Gastrocnemius medialis (tissue), 4 donors: ENCODE data around the gene KIAA1217. TPM values are rescaled to one million over a fixed set of nuclear protein-coding genes. Genes with fewer than 3 reads are reported as not detected.
A peak's percentile ranks its signal among the peaks of the same experiment; 100 is the strongest.

ENCODE experiments used
- ATAC-seq, 2 donors: fragments of 150-250 bp; one replicate each; pipeline ENCODE4 v1.9.1; 2016
- DNase-seq, 2 donors: peaks; one replicate each; pipeline ENCODE4 v3.0.0-alpha.2; 2019
- H3K27ac ChIP-seq, 4 donors: fragments of 200-600 bp; sonication (generic); 1 replicate in 1 of 4; 2 replicates in 3 of 4; pipeline ENCODE4 v1.5.1; 2016 to 2018; ENCODE audit warnings: mild to moderate bottlenecking in 2 of 4, moderate library complexity in 1 of 4
- H3K27me3 ChIP-seq, 3 donors: fragments of 200-600 bp; sonication (generic) in 2 of 3; 1 replicate in 1 of 3; 2 replicates in 2 of 3; pipeline versions ENCODE4 v1.5.1 to v1.6.0; 2016 to 2019; ENCODE audit warnings: mild to moderate bottlenecking in 1 of 3, moderate library complexity in 1 of 3
- H3K36me3 ChIP-seq, 2 donors: fragments of 200-600 bp; sonication (generic) in 1 of 2; one replicate each; pipeline ENCODE4 v1.5.1; 2017 to 2018
- H3K4me1 ChIP-seq, 2 donors: fragments of 200-600 bp; sonication (generic) in 1 of 2; one replicate each; pipeline ENCODE4 v1.5.1; 2016 to 2017; ENCODE audit warnings: mild to moderate bottlenecking in 2 of 2
- H3K4me3 ChIP-seq, 4 donors: fragments of 200-600 bp; sonication (generic) in 3 of 4; 1 replicate in 1 of 4; 2 replicates in 3 of 4; pipeline ENCODE4 v1.5.1; 2016 to 2019; ENCODE audit warnings: mild to moderate bottlenecking in 2 of 4
- H3K9me3 ChIP-seq, 3 donors: fragments of 200-600 bp; sonication (generic) in 2 of 3; 1 replicate in 1 of 3; 2 replicates in 2 of 3; pipeline ENCODE4 v1.5.1; 2016 to 2019
- POLR2A ChIP-seq, 2 donors: fragments of 450-650 bp; IDR thresholded peaks; one replicate each; pipeline ENCODE4 v1.6.1; 2017; ENCODE audit warnings: antibody characterized with exemption in 2 of 2, mild to moderate bottlenecking in 2 of 2, moderate library complexity in 2 of 2
- in situ Hi-C, 4 donors: fragments of 200-750 bp; cut with MboI; loops; one replicate each; pipeline versions ENCODE4 v1.15.0 to v1.8.0; 2017; ENCODE audit warnings: low sequenced_read_pairs in 4 of 4
- intact Hi-C: fragments of 100-400 bp; cut with DNase I; formaldehyde crosslinking; loops from one replicate; pipeline ENCODE4 v1.15.1; 2023; ENCODE audit warnings: low total_unique reads
- total RNA-seq, 4 donors: library from RNA; depleted of rRNA; stranded (reverse); fragments of >200 nt; gene quantifications; one replicate each; pipeline versions ENCODE4 v1.1.0 to v1.2.3, GENCODE V29; 2016
- TF ChIP-seq, protein P1 (sequence below), 5 experiments: fragments of 450-650 bp in 3 of 5; fragments of 200-600 bp in 2 of 5; sonication (generic) in 2 of 5; IDR thresholded peaks in 4 of 5; conservative IDR thresholded peaks in 1 of 5; 1 replicate in 4 of 5; 2 replicates in 1 of 5; pipeline ENCODE4 v1.5.1; 2016 to 2019; ENCODE audit warnings: antibody characterized with exemption in 5 of 5, mild to moderate bottlenecking in 3 of 5, moderate library complexity in 3 of 5

KIAA1217 gene
- total RNA-seq, 4 donors from 2014 or later = 152 to 266 (median 155) TPM

DNA sequence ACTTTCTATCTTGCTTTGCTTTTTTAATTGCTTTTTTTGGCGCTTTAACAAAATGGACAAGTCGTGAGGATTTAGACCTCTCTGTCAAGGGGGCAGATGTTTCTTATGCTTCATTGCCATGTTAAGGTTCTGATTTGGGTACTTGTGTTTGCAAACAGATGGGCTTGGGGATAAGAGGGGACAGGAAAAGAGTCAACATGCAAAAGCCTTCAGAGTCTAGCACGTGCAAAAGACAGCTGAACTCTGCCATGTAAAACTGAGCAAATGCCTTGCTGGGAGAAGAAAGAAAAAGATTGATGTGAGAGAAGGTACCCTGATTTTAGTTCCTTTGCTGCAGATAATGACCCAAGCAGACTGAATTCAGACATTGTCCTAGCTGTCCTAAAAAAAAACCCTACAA is 173.1 kb downstream of the KIAA1217 start:
- ATAC-seq (no peak), DNase-seq (no peak)
- H3K4me1 ChIP-seq = peaks cover 54 to 66% of the 10 kb centered on the region in 2 donors
- no peaks in the 10 kb centered on the region for H3K27me3 ChIP-seq
- peak overlapping the region; percentile 89 to 98 (median 94) for H3K27ac ChIP-seq
- no peaks in the 10 kb centered on the region for H3K9me3 ChIP-seq
- H3K36me3 ChIP-seq = peaks cover 0 to 11% of the 10 kb centered on the region in 2 donors
- intact Hi-C loops (loop anchor here (2.0 to 10.0 kb wide), 5 partner anchors 65 to 267 kb away; no protein-coding TSS in a partner anchor), in situ Hi-C loops (loop anchor here in 1 of 4 donors (25.0 kb wide), 1 partner anchor 130 kb away; no protein-coding TSS in a partner anchor)
- H3K4me3 ChIP-seq = no peak overlapping the region
- TF ChIP-seq, protein P1, sequence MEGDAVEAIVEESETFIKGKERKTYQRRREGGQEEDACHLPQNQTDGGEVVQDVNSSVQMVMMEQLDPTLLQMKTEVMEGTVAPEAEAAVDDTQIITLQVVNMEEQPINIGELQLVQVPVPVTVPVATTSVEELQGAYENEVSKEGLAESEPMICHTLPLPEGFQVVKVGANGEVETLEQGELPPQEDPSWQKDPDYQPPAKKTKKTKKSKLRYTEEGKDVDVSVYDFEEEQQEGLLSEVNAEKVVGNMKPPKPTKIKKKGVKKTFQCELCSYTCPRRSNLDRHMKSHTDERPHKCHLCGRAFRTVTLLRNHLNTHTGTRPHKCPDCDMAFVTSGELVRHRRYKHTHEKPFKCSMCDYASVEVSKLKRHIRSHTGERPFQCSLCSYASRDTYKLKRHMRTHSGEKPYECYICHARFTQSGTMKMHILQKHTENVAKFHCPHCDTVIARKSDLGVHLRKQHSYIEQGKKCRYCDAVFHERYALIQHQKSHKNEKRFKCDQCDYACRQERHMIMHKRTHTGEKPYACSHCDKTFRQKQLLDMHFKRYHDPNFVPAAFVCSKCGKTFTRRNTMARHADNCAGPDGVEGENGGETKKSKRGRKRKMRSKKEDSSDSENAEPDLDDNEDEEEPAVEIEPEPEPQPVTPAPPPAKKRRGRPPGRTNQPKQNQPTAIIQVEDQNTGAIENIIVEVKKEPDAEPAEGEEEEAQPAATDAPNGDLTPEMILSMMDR (IDR thresholded peaks at IDR 0.05 in 4 of 5, conservative IDR thresholded peaks at IDR 0.05 in 1 of 5) = no peak
- TF ChIP-seq POLR2A (IDR thresholded peaks at IDR 0.05) = no peak

DNA sequence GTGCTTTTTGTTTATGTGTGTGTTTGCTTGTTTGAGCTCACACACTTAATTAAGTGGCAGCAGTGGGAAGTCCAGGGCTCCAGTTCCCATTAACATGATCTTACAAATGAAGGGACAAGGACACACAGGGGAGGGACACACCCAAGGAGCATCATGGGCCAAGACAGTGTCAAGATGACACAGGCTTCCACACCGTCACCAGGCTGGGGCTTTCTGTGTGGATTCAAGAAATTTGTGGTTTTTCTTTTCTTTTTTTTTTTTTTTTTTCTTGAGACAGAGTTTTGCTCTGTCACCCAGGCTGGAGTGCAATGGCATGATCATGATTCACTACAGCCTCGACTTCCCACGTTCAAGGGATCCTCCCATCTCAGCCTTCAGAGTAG is 173.6 kb downstream of the KIAA1217 start:
- Histone ChIP-seq H3K27ac (peak overlapping the region; percentile 89 to 98 (median 94)), H3K4me3 (no peak overlapping the region), H3K36me3 (peaks cover 0 to 12% of the 10 kb centered on the region in 2 donors), H3K27me3 (no peaks in the 10 kb centered on the region), H3K4me1 (peaks cover 51 to 60% of the 10 kb centered on the region in 2 donors), H3K9me3 (no peaks in the 10 kb centered on the region)
- peak in 1 of 2 donors; percentile 25 for ATAC-seq
- intact Hi-C loops = loop anchor here (2.0 to 10.0 kb wide), 5 partner anchors 65 to 268 kb away; no protein-coding TSS in a partner anchor
- in situ Hi-C loops = loop anchor here in 1 of 4 donors (25.0 kb wide), 1 partner anchor 130 kb away; no protein-coding TSS in a partner anchor
- TF ChIP-seq, protein P1 (IDR thresholded peaks at IDR 0.05 in 4 of 5, conservative IDR thresholded peaks at IDR 0.05 in 1 of 5) = no peak
- no peak for TF ChIP-seq POLR2A (IDR thresholded peaks at IDR 0.05)
- peak; percentile 29 to 60 for DNase-seq

DNA sequence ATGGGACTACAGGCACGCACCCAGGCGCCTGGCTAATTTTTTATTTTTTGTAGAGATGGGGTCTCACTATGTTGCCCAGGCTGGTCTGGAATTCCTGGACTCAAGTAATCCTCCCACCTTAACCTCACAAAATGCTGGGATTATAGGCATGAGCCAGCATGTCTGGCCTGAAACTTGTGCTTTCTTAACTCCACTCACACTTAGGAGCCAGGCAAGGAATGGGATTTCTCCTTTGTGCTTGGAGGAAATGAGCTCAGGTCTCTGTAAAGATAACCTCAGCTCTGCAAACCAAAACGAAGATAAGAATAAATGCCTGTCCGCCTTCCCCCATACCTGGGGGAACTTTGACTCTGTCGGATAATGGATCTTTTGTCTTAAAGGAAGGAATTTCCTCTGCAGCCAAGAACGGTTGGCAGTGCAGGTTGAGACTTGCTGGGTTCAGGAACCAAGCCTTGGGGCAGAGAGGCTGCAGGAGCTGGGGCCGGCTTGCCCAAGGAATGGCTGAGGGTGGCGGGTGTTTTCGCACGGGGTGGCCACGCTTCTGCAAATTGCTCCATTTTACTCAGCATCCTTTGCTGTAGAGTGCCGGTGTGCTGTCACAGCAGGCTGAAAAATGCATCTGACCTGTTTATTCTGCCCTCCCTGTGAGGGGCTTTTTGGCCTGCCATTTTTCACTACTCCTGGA is 174.2 kb downstream of the KIAA1217 start:
- in situ Hi-C loops = loop anchor here in 1 of 4 donors (25.0 kb wide), 1 partner anchor 129 kb away; no protein-coding TSS in a partner anchor
- Histone ChIP-seq H3K4me3 (peak overlapping the region in 1 of 4 donors; percentile 6), H3K27ac (peak overlapping the region; percentile 89 to 98 (median 94)), H3K4me1 (peaks cover 45 to 56% of the 10 kb centered on the region in 2 donors), H3K36me3 (peaks cover 0 to 12% of the 10 kb centered on the region in 2 donors), H3K27me3 (no peaks in the 10 kb centered on the region), H3K9me3 (no peaks in the 10 kb centered on the region)
- TF ChIP-seq, protein P1 (IDR thresholded peaks at IDR 0.05 in 4 of 5, conservative IDR thresholded peaks at IDR 0.05 in 1 of 5) = no peak
- TF ChIP-seq POLR2A (IDR thresholded peaks at IDR 0.05) = no peak
- DNase-seq = no peak
- ATAC-seq = peak; percentile 3 to 9
- intact Hi-C loops = loop anchor here (2.0 to 10.0 kb wide), 5 partner anchors 64 to 268 kb away; no protein-coding TSS in a partner anchor

DNA sequence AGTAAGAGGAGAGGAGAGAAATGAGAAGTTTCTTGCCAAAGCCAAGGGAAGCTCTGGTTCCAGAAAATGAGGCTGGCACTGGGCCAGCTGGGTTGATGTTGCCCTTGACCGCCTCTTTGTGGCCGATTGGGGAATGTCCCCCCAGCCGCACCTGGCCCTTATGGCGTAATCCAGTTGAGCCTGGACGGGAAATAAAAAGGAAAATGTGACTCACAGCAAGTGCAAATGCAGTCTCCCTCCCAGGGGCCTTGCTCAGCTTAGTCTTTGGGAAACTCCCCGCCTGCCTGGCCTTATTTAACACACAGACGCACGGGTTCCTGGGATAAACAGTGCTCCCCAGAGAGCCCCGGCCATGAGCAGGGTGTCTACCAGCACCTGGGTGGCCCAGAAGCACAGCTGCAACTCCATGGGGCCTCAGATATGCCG is 174.8 kb downstream of the KIAA1217 start:
- peaks cover 40 to 56% of the 10 kb centered on the region in 2 donors for H3K4me1 ChIP-seq
- intact Hi-C loops = loop anchor here (2.0 to 10.0 kb wide), 5 partner anchors 64 to 269 kb away; no protein-coding TSS in a partner anchor

More for the DNA sequence above, 174.8 kb downstream of the KIAA1217 start:
- peak overlapping the region in 3 of 4 donors; percentile 13 to 34 (median 29) for H3K4me3 ChIP-seq
- H3K27ac ChIP-seq = peak overlapping the region; percentile 89 to 98 (median 94)
- in situ Hi-C loops = loop anchor here in 1 of 4 donors (25.0 kb wide), 1 partner anchor 129 kb away; no protein-coding TSS in a partner anchor
- TF ChIP-seq POLR2A (IDR thresholded peaks at IDR 0.05) = peak; percentile 54 to 80
- TF ChIP-seq, protein P1 (IDR thresholded peaks at IDR 0.05 in 4 of 5, conservative IDR thresholded peaks at IDR 0.05 in 1 of 5) = peak; percentile 34 to 77 (median 65)
- peaks cover 0 to 12% of the 10 kb centered on the region in 2 donors for H3K36me3 ChIP-seq
- ATAC-seq = peak; percentile 88 to 93
- H3K9me3 ChIP-seq = no peaks in the 10 kb centered on the region
- peak; percentile 96 to 98 for DNase-seq
- no peaks in the 10 kb centered on the region for H3K27me3 ChIP-seq
